Transverse colon (tissue), 3 donors: ENCODE data around the gene RSPO3.

Source experiments
- EP300 ChIP-seq: sonication (generic); formaldehyde crosslinking; IDR thresholded peaks from one replicate; pipeline ENCODE4 v1.6.1; 2017; ENCODE audit warnings: antibody characterized with exemption, low read depth
- TF ChIP-seq, protein P1 (sequence below), 5 experiments: fragments of 200-600 bp in 3 of 5; fragments of 450-650 bp in 2 of 5; sonication (generic) in 3 of 5; IDR thresholded peaks; 1 replicate in 2 of 5; 2 replicates in 3 of 5; pipeline ENCODE4 v1.5.1; 2016 to 2017; ENCODE audit warnings: antibody characterized with exemption in 5 of 5, inconsistent platforms in 3 of 5, mild to moderate bottlenecking in 2 of 5, moderate library complexity in 1 of 5

DNA sequence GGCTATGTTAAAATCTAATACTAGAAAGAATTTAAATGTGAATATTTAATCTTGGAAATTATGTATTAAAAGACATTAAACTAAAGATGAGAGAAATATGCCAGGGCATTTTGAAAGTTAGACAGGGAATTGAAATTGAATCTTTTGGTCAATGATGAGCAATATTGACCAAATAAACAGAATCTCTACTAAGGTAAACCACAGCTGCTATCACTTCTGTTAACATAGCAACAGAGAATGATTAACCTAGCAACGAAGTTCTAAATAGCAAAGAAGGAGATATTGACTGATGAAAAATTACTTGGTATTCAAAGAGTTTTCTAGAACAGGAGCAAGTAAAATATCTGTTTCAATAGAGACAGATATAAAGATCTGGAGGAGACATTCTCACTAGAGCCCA, 45.2 kb upstream of the RSPO3 start:
- TF ChIP-seq EP300 = no peak
- TF ChIP-seq, protein P1, sequence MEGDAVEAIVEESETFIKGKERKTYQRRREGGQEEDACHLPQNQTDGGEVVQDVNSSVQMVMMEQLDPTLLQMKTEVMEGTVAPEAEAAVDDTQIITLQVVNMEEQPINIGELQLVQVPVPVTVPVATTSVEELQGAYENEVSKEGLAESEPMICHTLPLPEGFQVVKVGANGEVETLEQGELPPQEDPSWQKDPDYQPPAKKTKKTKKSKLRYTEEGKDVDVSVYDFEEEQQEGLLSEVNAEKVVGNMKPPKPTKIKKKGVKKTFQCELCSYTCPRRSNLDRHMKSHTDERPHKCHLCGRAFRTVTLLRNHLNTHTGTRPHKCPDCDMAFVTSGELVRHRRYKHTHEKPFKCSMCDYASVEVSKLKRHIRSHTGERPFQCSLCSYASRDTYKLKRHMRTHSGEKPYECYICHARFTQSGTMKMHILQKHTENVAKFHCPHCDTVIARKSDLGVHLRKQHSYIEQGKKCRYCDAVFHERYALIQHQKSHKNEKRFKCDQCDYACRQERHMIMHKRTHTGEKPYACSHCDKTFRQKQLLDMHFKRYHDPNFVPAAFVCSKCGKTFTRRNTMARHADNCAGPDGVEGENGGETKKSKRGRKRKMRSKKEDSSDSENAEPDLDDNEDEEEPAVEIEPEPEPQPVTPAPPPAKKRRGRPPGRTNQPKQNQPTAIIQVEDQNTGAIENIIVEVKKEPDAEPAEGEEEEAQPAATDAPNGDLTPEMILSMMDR (IDR thresholded peaks at IDR 0.05) = no peak
